K562 (cell line): ENCODE data around the gene UBN2. TPM values are rescaled to one million over a fixed set of nuclear protein-coding genes. Genes with fewer than 3 reads are reported as not detected.

Experiments used
- ATF1 ChIP-seq, 2 experiments: fragments of 450-650 bp in 1 of 2; IDR thresholded peaks; 2 replicates each; pipeline ENCODE4 v1.6.1; 2016; ENCODE audit warnings: missing compliant biosample characterization in 1 of 2, missing genetic modification characterization in 1 of 2
- BRD4 ChIP-seq: fragments of 200-600 bp; sonication (generic); IDR thresholded peaks from 2 replicates; pipeline ENCODE4 v1.6.1; 2017; ENCODE audit warnings: inconsistent platforms
- CBFB ChIP-seq: sonication (generic); formaldehyde crosslinking; IDR thresholded peaks from 2 replicates; pipeline ENCODE4 v1.4.0; 2020; ENCODE audit warnings: mild to moderate bottlenecking, missing genetic modification reagents
- CEBPB ChIP-seq: fragments of 450-650 bp; IDR thresholded peaks from 2 replicates; pipeline ENCODE4 v1.6.1; 2016; ENCODE audit warnings: missing genetic modification characterization, missing compliant biosample characterization
- EWSR1 ChIP-seq: fragments of 450-650 bp; IDR thresholded peaks from 2 replicates; pipeline ENCODE4 v1.6.1; 2018; ENCODE audit warnings: borderline replicate concordance, mild to moderate bottlenecking, low read depth, moderate library complexity; ENCODE audit not compliant: partially characterized antibody
- HOMEZ ChIP-seq: fragments of 250-450 bp; sonication (Bioruptor Pico); IDR thresholded peaks from 2 replicates; pipeline ENCODE4 v1.4.0; 2020; ENCODE audit warnings: mild to moderate bottlenecking, moderate library complexity
- MAFF ChIP-seq: IDR thresholded peaks from 2 replicates; pipeline ENCODE4 v1.6.1; 2012; ENCODE audit warnings: low read length, improper control_type of control experiment
- NR3C1 ChIP-seq: sonication (generic); formaldehyde crosslinking; IDR thresholded peaks from 2 replicates; pipeline ENCODE4 v1.8.1; 2022; ENCODE audit warnings: missing genetic modification reagents
- SETDB1 ChIP-seq: IDR thresholded peaks from one replicate; pipeline ENCODE4 v1.6.1; 2012; ENCODE audit warnings: low read length, control low read depth, inconsistent platforms
- SIRT6 ChIP-seq: IDR thresholded peaks from one replicate; pipeline ENCODE4 v1.6.1; 2012; ENCODE audit warnings: low read depth, mild to moderate bottlenecking, control low read depth, inconsistent platforms, low read length, moderate library complexity
- STAT5B ChIP-seq: fragments of 250-450 bp; sonication (Bioruptor Pico); IDR thresholded peaks from 2 replicates; pipeline ENCODE4 v1.8.0; 2021; ENCODE audit warnings: mild to moderate bottlenecking, inconsistent platforms
- TAF9B ChIP-seq: fragments of 450-650 bp; IDR thresholded peaks from 2 replicates; pipeline ENCODE4 v1.6.1; 2018; ENCODE audit warnings: mild to moderate bottlenecking; ENCODE audit not compliant: partially characterized antibody
- ZNF436 ChIP-seq: fragments of 250-450, 450-650 bp; sonication (Bioruptor Pico); formaldehyde crosslinking; IDR thresholded peaks from 2 replicates; pipeline ENCODE4 v1.7.0; 2020; ENCODE audit warnings: mild to moderate bottlenecking
- polyA plus RNA-seq, 8 experiments: library from polyadenylated mRNA; depleted of rRNA in 4 of 8; stranded (reverse) in 5 of 8; unstranded in 3 of 8; fragments of >200 nt; fragmentation: Nextera tagmentation in 2 of 8; fragmentation: Illumina TruSeq in 1 of 8; extraction: Ambion mirVana in 2 of 8; extraction: Trizol in 1 of 8; gene quantifications; 2 replicates each; pipeline versions ENCODE4 v1.2.1 to v1.2.3, GENCODE V29; 2011 to 2014; ENCODE audit warnings: inconsistent platforms in 1 of 8, missing spikeins in 1 of 8
- total RNA-seq, 7 experiments: library from RNA; depleted of rRNA in 6 of 7; stranded (reverse); fragments of >200 nt in 6 of 7; fragmentation: Illumina TruSeq in 2 of 7; extraction: Trizol in 2 of 7; gene quantifications; 2 replicates each; pipeline versions ENCODE4 v1.2.1 to v1.2.3, GENCODE V29; 2011 to 2021; ENCODE audit warnings: low replicate concordance in 1 of 7
- TF ChIP-seq, protein P1 (sequence below): fragments of 250-450 bp; sonication (Bioruptor Pico); IDR thresholded peaks from 2 replicates; pipeline ENCODE4 v1.4.0; 2020; ENCODE audit warnings: mild to moderate bottlenecking, moderate library complexity
- TF ChIP-seq, protein P2 (sequence below), 2 experiments: fragments of 450-650 bp in 1 of 2; sonication (generic) in 1 of 2; formaldehyde crosslinking; conservative IDR thresholded peaks; 2 replicates each; pipeline versions ENCODE4 v1.4.0 to v1.8.1; 2020 to 2022; ENCODE audit warnings: mild to moderate bottlenecking in 1 of 2, missing genetic modification reagents in 1 of 2
- TF ChIP-seq, protein P3 (sequence below): fragments of 250-450 bp; sonication (Bioruptor Pico); IDR thresholded peaks from 2 replicates; pipeline ENCODE4 v1.4.0; 2020; ENCODE audit warnings: borderline replicate concordance

Gene UBN2
- total and polyA plus RNA-seq, 9 of the 15 experiments (the other 6 are each of a cell fraction or from before 2014, with no cell fraction given): 1.2 to 19.5 (median 9.9) TPM

DNA sequence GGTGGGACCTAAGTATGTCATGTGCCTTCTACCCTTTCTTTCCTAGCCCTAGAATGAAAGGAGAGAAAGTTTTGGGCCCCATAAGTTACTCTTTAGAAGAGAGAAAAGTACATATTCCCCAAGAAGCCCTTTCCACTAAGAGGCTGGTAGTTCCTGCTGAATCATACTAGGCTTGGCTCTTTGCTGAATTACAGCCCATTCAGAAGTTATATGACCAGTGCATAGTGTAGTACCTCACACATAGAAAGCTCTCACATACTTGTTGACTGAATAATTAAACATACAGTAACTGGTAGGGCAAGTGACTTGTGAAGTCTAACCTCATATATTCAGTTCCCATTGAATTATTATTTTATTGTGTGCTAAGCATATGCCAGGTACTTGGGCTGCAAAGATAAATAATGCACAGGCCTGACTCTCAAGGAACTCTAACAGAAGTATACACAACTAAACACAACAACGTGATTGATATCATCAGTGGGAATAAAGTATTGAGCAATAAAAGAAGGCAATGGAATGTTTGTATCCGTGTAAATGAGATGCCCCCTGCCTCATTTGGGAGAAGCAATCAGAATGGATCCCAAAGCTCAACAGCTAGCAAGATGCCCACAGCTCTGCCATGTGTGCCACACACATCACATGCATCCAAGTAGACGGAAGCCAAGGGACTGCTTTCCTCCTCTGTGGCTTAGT is 38.9 kb upstream of the UBN2 start (continued):
- TF ChIP-seq CBFB (CRISPR knock-in tag) (no peak), SIRT6 (no peak), ATF1 (CRISPR knock-in tag; IDR thresholded peaks at IDR 0.05) (no peak), ATF1 (tag; IDR thresholded peaks at IDR 0.05) (no peak), STAT5B (CRISPR knock-in tag) (no peak), ZNF436 (no peak), CEBPB (tag) (peak; percentile 52), MAFF (peak; percentile 16; the same call in 1 of the 2 replicates), SETDB1 (no peak), BRD4 (no peak), NR3C1 (CRISPR knock-in tag) (no peak), HOMEZ (CRISPR knock-in tag) (no peak), TAF9B (no peak), EWSR1 (no peak)
- TF ChIP-seq, protein P1, sequence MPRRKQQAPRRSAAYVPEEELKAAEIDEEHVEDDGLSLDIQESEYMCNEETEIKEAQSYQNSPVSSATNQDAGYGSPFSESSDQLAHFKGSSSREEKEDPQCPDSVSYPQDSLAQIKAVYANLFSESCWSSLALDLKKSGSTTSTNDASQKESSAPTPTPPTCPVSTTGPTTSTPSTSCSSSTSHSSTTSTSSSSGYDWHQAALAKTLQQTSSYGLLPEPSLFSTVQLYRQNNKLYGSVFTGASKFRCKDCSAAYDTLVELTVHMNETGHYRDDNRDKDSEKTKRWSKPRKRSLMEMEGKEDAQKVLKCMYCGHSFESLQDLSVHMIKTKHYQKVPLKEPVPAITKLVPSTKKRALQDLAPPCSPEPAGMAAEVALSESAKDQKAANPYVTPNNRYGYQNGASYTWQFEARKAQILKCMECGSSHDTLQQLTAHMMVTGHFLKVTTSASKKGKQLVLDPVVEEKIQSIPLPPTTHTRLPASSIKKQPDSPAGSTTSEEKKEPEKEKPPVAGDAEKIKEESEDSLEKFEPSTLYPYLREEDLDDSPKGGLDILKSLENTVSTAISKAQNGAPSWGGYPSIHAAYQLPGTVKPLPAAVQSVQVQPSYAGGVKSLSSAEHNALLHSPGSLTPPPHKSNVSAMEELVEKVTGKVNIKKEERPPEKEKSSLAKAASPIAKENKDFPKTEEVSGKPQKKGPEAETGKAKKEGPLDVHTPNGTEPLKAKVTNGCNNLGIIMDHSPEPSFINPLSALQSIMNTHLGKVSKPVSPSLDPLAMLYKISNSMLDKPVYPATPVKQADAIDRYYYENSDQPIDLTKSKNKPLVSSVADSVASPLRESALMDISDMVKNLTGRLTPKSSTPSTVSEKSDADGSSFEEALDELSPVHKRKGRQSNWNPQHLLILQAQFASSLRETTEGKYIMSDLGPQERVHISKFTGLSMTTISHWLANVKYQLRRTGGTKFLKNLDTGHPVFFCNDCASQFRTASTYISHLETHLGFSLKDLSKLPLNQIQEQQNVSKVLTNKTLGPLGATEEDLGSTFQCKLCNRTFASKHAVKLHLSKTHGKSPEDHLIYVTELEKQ (CRISPR knock-in tag): no peak
- TF ChIP-seq, protein P2, sequence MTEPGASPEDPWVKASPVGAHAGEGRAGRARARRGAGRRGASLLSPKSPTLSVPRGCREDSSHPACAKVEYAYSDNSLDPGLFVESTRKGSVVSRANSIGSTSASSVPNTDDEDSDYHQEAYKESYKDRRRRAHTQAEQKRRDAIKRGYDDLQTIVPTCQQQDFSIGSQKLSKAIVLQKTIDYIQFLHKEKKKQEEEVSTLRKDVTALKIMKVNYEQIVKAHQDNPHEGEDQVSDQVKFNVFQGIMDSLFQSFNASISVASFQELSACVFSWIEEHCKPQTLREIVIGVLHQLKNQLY (CRISPR knock-in tag; conservative IDR thresholded peaks at IDR 0.05): no peak
- TF ChIP-seq, protein P3, sequence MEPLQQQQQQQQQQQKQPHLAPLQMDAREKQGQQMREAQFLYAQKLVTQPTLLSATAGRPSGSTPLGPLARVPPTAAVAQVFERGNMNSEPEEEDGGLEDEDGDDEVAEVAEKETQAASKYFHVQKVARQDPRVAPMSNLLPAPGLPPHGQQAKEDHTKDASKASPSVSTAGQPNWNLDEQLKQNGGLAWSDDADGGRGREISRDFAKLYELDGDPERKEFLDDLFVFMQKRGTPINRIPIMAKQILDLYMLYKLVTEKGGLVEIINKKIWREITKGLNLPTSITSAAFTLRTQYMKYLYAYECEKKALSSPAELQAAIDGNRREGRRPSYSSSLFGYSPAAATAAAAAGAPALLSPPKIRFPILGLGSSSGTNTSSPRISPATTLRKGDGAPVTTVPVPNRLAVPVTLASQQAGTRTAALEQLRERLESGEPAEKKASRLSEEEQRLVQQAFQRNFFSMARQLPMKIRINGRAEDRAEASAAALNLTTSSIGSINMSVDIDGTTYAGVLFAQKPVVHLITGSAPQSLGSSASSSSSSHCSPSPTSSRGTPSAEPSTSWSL (CRISPR knock-in tag): no peak
